GM12878 (cell line): Measurements from ENCODE around the gene BAG5. TPM values are rescaled to one million over a fixed set of nuclear protein-coding genes. Genes with fewer than 3 reads are reported as not detected.

Experiments used
- ATAC-seq: fragments of 200-7000 bp; cut with Tn5 transposase; 3 replicates; pipeline ENCODE4 v1.9.1; 2020; ENCODE audit warnings: mild to moderate bottlenecking, moderate library complexity
- BruUV-seq: library from RNA; stranded (reverse); fragments of 400-500 nt; replicated peaks from 2 replicates; lab custom pipeline; 2021; lab: Mats Ljungman, UMichigan
- CTCF ChIA-PET: fragments of 300-600 bp; sonication (Branson Sonifier 250); formaldehyde crosslinking; extraction: SDS; loops from one replicate; lab custom pipeline; 2021; ENCODE audit warnings: inconsistent platforms; lab: Yijun Ruan, JAX
- POLR2A ChIA-PET: fragments of 350-600 bp; formaldehyde crosslinking; extraction: SDS; loops from one replicate; lab custom pipeline; 2021; ENCODE audit warnings: inconsistent platforms; lab: Charles Lee
- RAD21 ChIA-PET: fragments of 300-600 bp; sonication (Branson Sonifier 250); formaldehyde crosslinking; loops from one replicate; lab custom pipeline; 2023; ENCODE audit warnings: antibody characterized with exemption; ENCODE audit not compliant: unreplicated experiment; lab: Charles Lee
- SMC1A ChIA-PET: fragments of 300-600 bp; sonication (Branson Sonifier 250); formaldehyde crosslinking; loops from one replicate; lab custom pipeline; 2023; ENCODE audit not compliant: unreplicated experiment, uncharacterized antibody; lab: Charles Lee
- DNase-seq: peaks from one replicate; pipeline ENCODE4 v3.0.0-alpha.2; 2011; ENCODE audit warnings: low read depth, low spot score
- FAIRE-seq: peaks from 3 replicates; lab custom pipeline; 2011; peaks lifted over from hg19 to GRCh38; lab: Jason Lieb, UNC
- H2AFZ ChIP-seq: 2 replicates; pipeline ENCODE4 v1.6.0; 2011; ENCODE audit warnings: low read depth, low read length, control low read depth; ENCODE audit not compliant: control insufficient read depth
- H3K27ac ChIP-seq: 2 replicates; pipeline ENCODE4 v1.5.1; 2011; ENCODE audit warnings: control low read depth; ENCODE audit not compliant: control insufficient read depth, insufficient read depth
- H3K27me3 ChIP-seq, 2 experiments: replicated peaks in 1 of 2; 2 replicates each; pipeline versions ENCODE4 v1.6.0 to v1.6.1; 2011; ENCODE audit warnings: low read length in 1 of 2; ENCODE audit not compliant: control insufficient read depth in 2 of 2, insufficient read depth in 2 of 2
- H3K36me3 ChIP-seq, 2 experiments: 2 replicates each; pipeline ENCODE4 v1.5.1; 2011; ENCODE audit warnings: low read length in 1 of 2; ENCODE audit not compliant: control insufficient read depth in 2 of 2, insufficient read depth in 2 of 2
- H3K4me1 ChIP-seq: 2 replicates; pipeline ENCODE4 v1.6.1; 2011; ENCODE audit warnings: mild to moderate bottlenecking, low read length, moderate library complexity, mixed read lengths; ENCODE audit not compliant: control insufficient read depth, insufficient read depth
- H3K4me2 ChIP-seq: 2 replicates; pipeline ENCODE4 v1.6.0; 2011; ENCODE audit warnings: control low read depth; ENCODE audit not compliant: control insufficient read depth, insufficient read depth
- H3K4me3 ChIP-seq: fragments of 200-600 bp; sonication (generic); 2 replicates; pipeline ENCODE4 v1.5.1; 2016
- H3K79me2 ChIP-seq: 2 replicates; pipeline ENCODE4 v1.6.0; 2011; ENCODE audit warnings: low read length; ENCODE audit not compliant: control insufficient read depth, insufficient read depth
- H3K9ac ChIP-seq: 2 replicates; pipeline ENCODE4 v1.8.0; 2011; ENCODE audit warnings: low read length, control low read depth, mixed read lengths; ENCODE audit not compliant: control insufficient read depth, insufficient read depth
- H3K9me3 ChIP-seq: replicated peaks from 3 replicates; pipeline ENCODE4 v1.5.1; 2011; ENCODE audit warnings: mild to moderate bottlenecking, low read length; ENCODE audit not compliant: control insufficient read depth, insufficient read depth
- H4K20me1 ChIP-seq: 2 replicates; pipeline ENCODE4 v1.6.0; 2011; ENCODE audit not compliant: control insufficient read depth, insufficient read depth
- BACH1 ChIP-seq: fragments of 450-650 bp; IDR thresholded peaks from 2 replicates; pipeline ENCODE4 v1.6.1; 2017; ENCODE audit warnings: mild to moderate bottlenecking, borderline replicate concordance
- CREM ChIP-seq: IDR thresholded peaks from 2 replicates; pipeline ENCODE4 v1.6.1; 2014; ENCODE audit warnings: antibody characterized with exemption, low read depth
- CTCF ChIP-seq, 3 experiments: IDR thresholded peaks in 2 of 3; conservative IDR thresholded peaks in 1 of 3; 2 replicates each; pipeline ENCODE4 v1.5.1; 2011; ENCODE audit warnings: low read depth in 3 of 3, low read length in 3 of 3, mild to moderate bottlenecking in 3 of 3, control low read depth in 2 of 3, moderate library complexity in 2 of 3, inconsistent platforms in 1 of 3, mixed read lengths in 1 of 3; ENCODE audit not compliant: control insufficient read depth in 2 of 3, insufficient read depth in 1 of 3; ENCODE audit errors: extremely low read depth in 1 of 3
- DPF2 ChIP-seq: fragments of 450-650 bp; IDR thresholded peaks from 2 replicates; pipeline ENCODE4 v1.6.1; 2017; ENCODE audit warnings: mild to moderate bottlenecking
- E2F8 ChIP-seq: fragments of 450-650 bp; IDR thresholded peaks from 2 replicates; pipeline ENCODE4 v1.6.1; 2018; ENCODE audit warnings: mild to moderate bottlenecking, low read depth, moderate library complexity; ENCODE audit not compliant: partially characterized antibody
- EED ChIP-seq: sonication (generic); IDR thresholded peaks from 2 replicates; pipeline ENCODE4 v1.6.1; 2016; ENCODE audit warnings: antibody characterized with exemption, low read depth
- HDAC2 ChIP-seq: fragments of 200-600 bp; sonication (generic); IDR thresholded peaks from 2 replicates; pipeline ENCODE4 v1.6.1; 2017
- LARP7 ChIP-seq: fragments of 450-650 bp; IDR thresholded peaks from 2 replicates; pipeline ENCODE4 v1.6.1; 2017; ENCODE audit warnings: mild to moderate bottlenecking
- MTA3 ChIP-seq: IDR thresholded peaks from 2 replicates; pipeline ENCODE4 v1.6.1; 2012; ENCODE audit warnings: low read length, inconsistent platforms, borderline replicate concordance
- NR2F1 ChIP-seq: fragments of 450-650 bp; conservative IDR thresholded peaks from 2 replicates; pipeline ENCODE4 v1.6.1; 2017; ENCODE audit warnings: mild to moderate bottlenecking
- PKNOX1 ChIP-seq: fragments of 450-650 bp; IDR thresholded peaks from 2 replicates; pipeline ENCODE4 v1.6.1; 2016; ENCODE audit warnings: mild to moderate bottlenecking
- POLR2A ChIP-seq: IDR thresholded peaks from 2 replicates; pipeline ENCODE4 v1.6.1; 2011; ENCODE audit warnings: low read depth, mild to moderate bottlenecking, low read length
- SUPT20H ChIP-seq: IDR thresholded peaks from 2 replicates; pipeline ENCODE4 v1.6.1; 2011; ENCODE audit warnings: low read depth, mild to moderate bottlenecking, low read length, moderate library complexity, borderline replicate concordance; ENCODE audit not compliant: control insufficient read depth
- TBL1XR1 ChIP-seq: IDR thresholded peaks from 2 replicates; pipeline ENCODE4 v1.6.1; 2012; ENCODE audit warnings: low read depth, low read length, improper control_type of control experiment
- USF1 ChIP-seq: IDR thresholded peaks from 2 replicates; pipeline ENCODE4 v1.6.1; 2011; ENCODE audit warnings: borderline replicate concordance, low read depth, mild to moderate bottlenecking, moderate library complexity, mixed read lengths, low read length; ENCODE audit not compliant: insufficient read depth; ENCODE audit errors: extremely low read length
- YY1 ChIP-seq: IDR thresholded peaks from 2 replicates; pipeline ENCODE4 v1.6.1; 2011; ENCODE audit warnings: low read depth, mild to moderate bottlenecking, low read length
- ZBED1 ChIP-seq: IDR thresholded peaks from 2 replicates; pipeline ENCODE4 v1.6.1; 2016; ENCODE audit warnings: borderline replicate concordance
- WGBS: methylation state at CpG from one replicate; pipeline ENCODE4 v1.1.6; 2016; ENCODE audit warnings: low lambda C conversion rate; ENCODE audit not compliant: insufficient replicate concordance, insufficient coverage; ENCODE audit errors: missing lambda C conversion rate; 5-methylcytosine and 5-hydroxymethylcytosine counted together
- in situ Hi-C: fragments of 300-500 bp; cut with MboI; formaldehyde crosslinking; loops from 9 replicates; pipeline ENCODE4 v1.14.3; 2018; ENCODE audit warnings: mixed read lengths
- intact Hi-C: fragments of 100-400 bp; cut with micrococcal nuclease; formaldehyde crosslinking; loops from one replicate; pipeline ENCODE4 v1.14.2; 2022; ENCODE audit not compliant: unreplicated experiment
- polyA plus RNA-seq, 11 experiments: library from polyadenylated mRNA; depleted of rRNA in 4 of 11; unstranded in 6 of 11; stranded (reverse) in 5 of 11; fragments of >200 nt; fragmentation: Nextera tagmentation in 4 of 11; fragmentation: Illumina TruSeq in 1 of 11; extraction: Ambion mirVana in 4 of 11; extraction: Trizol in 1 of 11; gene quantifications; 1 replicate in 1 of 11; 2 replicates in 10 of 11; pipeline versions ENCODE4 v1.2.1 to v1.2.3, GENCODE V29; 2011 to 2016; ENCODE audit warnings: inconsistent platforms in 2 of 11, missing spikeins in 2 of 11, low read depth in 1 of 11
- total RNA-seq, 4 experiments: library from RNA; depleted of rRNA in 3 of 4; stranded (reverse); fragments of >200 nt in 3 of 4; fragmentation: Illumina TruSeq in 1 of 4; extraction: Trizol in 1 of 4; gene quantifications; 2 replicates each; pipeline versions ENCODE4 v1.2.1 to v1.2.3, GENCODE V29; 2013 to 2021

The BAG5 gene
- total and polyA plus RNA-seq, 10 of the 15 experiments (the other 5 are each of a cell fraction or from before 2014, with no cell fraction given), result 9.9 to 30.5 (median 20.1) TPM

GRCh38 chr14:103520657-103521437 is 41.6 kb downstream of the BAG5 start:
- H3K9ac ChIP-seq, result peak overlapping the region; percentile 34; the same call in 1 of the 2 replicates
- RAD21 ChIA-PET, result interaction anchor here (0.6 to 1.4 kb wide), 3 partner anchors 9 to 275 kb away, joined by 4 to 7 read pairs (median 5); no protein-coding TSS in a partner anchor
- peak overlapping the region; percentile 97 for H3K4me2 ChIP-seq
- no peaks in the 10 kb centered on the region; the same call in 2 of the 3 replicates for H3K9me3 ChIP-seq
- intact Hi-C loops (no loop called here), in situ Hi-C loops (no loop called here)
- H3K4me3 ChIP-seq, result peak overlapping the region; percentile 66
- CTCF ChIA-PET, result interaction anchor here (0.7 to 6.5 kb wide), 6 partner anchors 8 to 1806 kb away, joined by 3 to 53 read pairs (median 4); partner anchors contain the start of genes BAG5 and TRMT61A
- no TSS peak for BruUV-seq
- H2AFZ ChIP-seq, result peak overlapping the region; percentile 62
- no peaks in the 10 kb centered on the region for H4K20me1 ChIP-seq
- peaks cover 2% of the 10 kb centered on the region in 2 experiments; a peak in 2 of 4 replicates for H3K27me3 ChIP-seq
- H3K4me1 ChIP-seq, result peaks cover 25% of the 10 kb centered on the region
- peak; percentile 69 for ATAC-seq
- H3K36me3 ChIP-seq, result no peaks in the 10 kb centered on the region
- POLR2A ChIA-PET, result interaction anchor here (0.6 to 1.3 kb wide), 3 partner anchors 23 to 119 kb away, joined by 4 to 5 read pairs (median 4); no protein-coding TSS in a partner anchor
- no peak for FAIRE-seq
- SMC1A ChIA-PET, result interaction anchor here (1.6 kb wide), 1 partner anchor 23 kb away, joined by 5 read pairs; no protein-coding TSS in a partner anchor
- no peaks in the 10 kb centered on the region for H3K79me2 ChIP-seq
- DNase-seq, result no peak
- 0% methylated on average over 39 of the region's 66 CpGs for WGBS
- no peak overlapping the region for H3K27ac ChIP-seq
- no peak for TF ChIP-seq CREM
- no peak for TF ChIP-seq EED
- no peak for TF ChIP-seq HDAC2
- no peak for TF ChIP-seq PKNOX1
- peak; percentile 38 to 63 (median 60); a peak in 4 of 6 replicates for TF ChIP-seq CTCF (IDR thresholded peaks at IDR 0.05 in 2 of 3, conservative IDR thresholded peaks at IDR 0.05 in 1 of 3; ENCODE audit: control insufficient read depth in 2 of 3, extremely low read depth in 1 of 3, insufficient read depth in 1 of 3, low read depth in 3 of 3, low read length in 3 of 3)
- 0 out of 2 replicates have a peak, but pooled peaks have one; percentile 27 for TF ChIP-seq LARP7
- TF ChIP-seq USF1, result no peak
- no peak for TF ChIP-seq SUPT20H
- TF ChIP-seq ZBED1, result no peak
- TF ChIP-seq MTA3, result no peak
- TF ChIP-seq YY1, result 0 out of 2 replicates have a peak, but pooled peaks have one; percentile 13
- no peak for TF ChIP-seq E2F8
- TF ChIP-seq BACH1, result peak; percentile 55; the same call in 1 of the 2 replicates
- no peak for TF ChIP-seq NR2F1
- TF ChIP-seq POLR2A, result peak; percentile 64
- peak; percentile 30; the same call in 1 of the 2 replicates for TF ChIP-seq DPF2
- TF ChIP-seq TBL1XR1, result no peak
